ENCODE data around the gene TAAR9. TPM values are rescaled to one million over a fixed set of nuclear protein-coding genes. Genes with fewer than 3 reads are reported as not detected.
A peak's percentile ranks its signal among the peaks of the same experiment; 100 is the strongest.
"Not testable (repeated sequence)": the region's sequence is repeated elsewhere in the genome, so short reads cannot be mapped to it uniquely, and the experiment has no call there.

TAAR9 gene
- total and polyA plus RNA-seq, 2 experiments from 2014 or later, result not detected

GRCh38 chr6:132526461-132526860 is 11.6 kb upstream of the TAAR9 start:
- Histone ChIP-seq H3K36me3 (ENCODE audit: low read depth) (no peaks in the 10 kb centered on the region), H4K20me1 (ENCODE audit: insufficient read depth) (no peaks in the 10 kb centered on the region), H3K79me2 (ENCODE audit: insufficient read depth) (no peaks in the 10 kb centered on the region), H3F3A (ENCODE audit: insufficient read depth) (peaks cover 2% of the 10 kb centered on the region), H3K27ac (no peak overlapping the region), H3K9me2 (ENCODE audit: insufficient read depth) (no peaks in the 10 kb centered on the region), H3K4me1 (ENCODE audit: insufficient read depth) (peaks cover 6% of the 10 kb centered on the region), H3K4me3 (no peak overlapping the region), H3K4me2 (ENCODE audit: unreplicated experiment) (no peak overlapping the region), H3K9ac (no peak overlapping the region), H3K9me3 (ENCODE audit: low read depth) (no peaks in the 10 kb centered on the region), H3K27me3 (replicated peaks; ENCODE audit: insufficient read depth) (no peaks in the 10 kb centered on the region), H2AFZ (no peak overlapping the region)
- in situ Hi-C loops (cut with MboI), result loop anchor here (25.0 kb wide), 1 partner anchor 261 kb away; the partner anchor contains the start of gene SLC18B1
- peak; percentile 13 for DNase-seq
- 52 to 62% methylated on average over 2 of the region's 2 CpGs for WGBS, 2 experiments (ENCODE audit: low coverage in 1 of 2, low lambda C conversion rate in 2 of 2, missing lambda C conversion rate in 2 of 2)
- TF ChIP-seq EZH2 (IDR thresholded peaks at IDR 0.05; ENCODE audit: insufficient read depth, poor library complexity, severe bottlenecking) (no peak), EZH2phosphoT487 (IDR thresholded peaks at IDR 0.05; ENCODE audit: insufficient read depth, low read depth) (no peak)

- Histone ChIP-seq H3K9ac (no peak overlapping the region), H3K27ac (no peak overlapping the region), H3K4me2 (ENCODE audit: unreplicated experiment) (no peak overlapping the region), H3K9me3 (ENCODE audit: low read depth) (no peaks in the 10 kb centered on the region), H3K36me3 (ENCODE audit: low read depth) (no peaks in the 10 kb centered on the region), H4K20me1 (ENCODE audit: insufficient read depth) (no peaks in the 10 kb centered on the region), H2AFZ (no peak overlapping the region), H3K79me2 (ENCODE audit: insufficient read depth) (no peaks in the 10 kb centered on the region), H3K27me3 (replicated peaks; ENCODE audit: insufficient read depth) (no peaks in the 10 kb centered on the region), H3K9me2 (ENCODE audit: insufficient read depth) (no peaks in the 10 kb centered on the region), H3K4me3 (no peak overlapping the region), H3K4me1 (ENCODE audit: insufficient read depth) (no peaks in the 10 kb centered on the region), H3F3A (ENCODE audit: insufficient read depth) (no peaks in the 10 kb centered on the region)
- peak; percentile 50 for DNase-seq
- in situ Hi-C loops (cut with MboI), result loop anchor here (25.0 kb wide), 1 partner anchor 260 kb away; the partner anchor contains the start of gene SLC18B1
- TF ChIP-seq EZH2phosphoT487 (IDR thresholded peaks at IDR 0.05; ENCODE audit: insufficient read depth, low read depth) (no peak), EZH2 (IDR thresholded peaks at IDR 0.05; ENCODE audit: insufficient read depth, poor library complexity, severe bottlenecking) (no peak)
- WGBS, 2 experiments (ENCODE audit: low coverage in 1 of 2, low lambda C conversion rate in 2 of 2, missing lambda C conversion rate in 2 of 2), result 77 to 84% methylated on average over 6 of the region's 6 CpGs
These were observed 10.3 kb upstream of the TAAR9 start for GRCh38 chr6:132527791-132528190.

GRCh38 chr6:132530293-132530974 is 7.6 kb upstream of the TAAR9 start:
- Histone ChIP-seq H3K4me2 (ENCODE audit: unreplicated experiment) (peak overlapping the region; percentile 63), H2AFZ (peak overlapping the region; percentile 30; the same call in 1 of the 2 replicates), H4K20me1 (ENCODE audit: insufficient read depth) (no peaks in the 10 kb centered on the region), H3K27ac (no peak overlapping the region), H3F3A (ENCODE audit: insufficient read depth) (no peaks in the 10 kb centered on the region), H3K36me3 (ENCODE audit: low read depth) (no peaks in the 10 kb centered on the region), H3K79me2 (ENCODE audit: insufficient read depth) (no peaks in the 10 kb centered on the region), H3K27me3 (replicated peaks; ENCODE audit: insufficient read depth) (no peaks in the 10 kb centered on the region), H3K9me2 (ENCODE audit: insufficient read depth) (no peaks in the 10 kb centered on the region), H3K9ac (no peak overlapping the region), H3K4me1 (ENCODE audit: insufficient read depth) (no peaks in the 10 kb centered on the region), H3K4me3 (peak overlapping the region; percentile 41; the same call in 1 of the 2 replicates), H3K9me3 (ENCODE audit: low read depth) (no peaks in the 10 kb centered on the region)
- no peak for TF ChIP-seq EZH2phosphoT487 (IDR thresholded peaks at IDR 0.05; ENCODE audit: insufficient read depth, low read depth)
- TF ChIP-seq EZH2 (IDR thresholded peaks at IDR 0.05; ENCODE audit: insufficient read depth, poor library complexity, severe bottlenecking), result no peak
- in situ Hi-C loops (cut with MboI), result loop anchor here (25.0 kb wide), 1 partner anchor 257 kb away; the partner anchor contains the start of gene SLC18B1
- 16 to 19% methylated on average over 9 of the region's 9 CpGs for WGBS, 2 experiments (ENCODE audit: low coverage in 1 of 2, low lambda C conversion rate in 2 of 2, missing lambda C conversion rate in 2 of 2)
- DNase-seq, result peak; percentile 67

- 25 to 27% methylated on average over 2 of the region's 2 CpGs for WGBS, 2 experiments (ENCODE audit: low coverage in 1 of 2, low lambda C conversion rate in 2 of 2, missing lambda C conversion rate in 2 of 2)
- not testable (repeated sequence) for H3K27ac ChIP-seq; H3K4me2 ChIP-seq (ENCODE audit: unreplicated experiment); H3K79me2 ChIP-seq (ENCODE audit: insufficient read depth); H3K4me1 ChIP-seq (ENCODE audit: insufficient read depth); DNase-seq; H3F3A ChIP-seq (ENCODE audit: insufficient read depth); H4K20me1 ChIP-seq (ENCODE audit: insufficient read depth); H3K36me3 ChIP-seq (ENCODE audit: low read depth); H3K9me3 ChIP-seq (ENCODE audit: low read depth); H3K9me2 ChIP-seq (ENCODE audit: insufficient read depth); H2AFZ ChIP-seq; H3K9ac ChIP-seq; H3K4me3 ChIP-seq
- peaks cover 24% of the 10 kb centered on the region; the same call in 1 of the 2 replicates for H3K27me3 ChIP-seq (replicated peaks; ENCODE audit: insufficient read depth)
- in situ Hi-C loops (cut with MboI), result loop anchor here (25.0 kb wide), 1 partner anchor 253 kb away; the partner anchor contains the start of gene SLC18B1
These were observed 3.5 kb upstream of the TAAR9 start for GRCh38 chr6:132534546-132534945.
